Central memory CD8-positive, alpha-beta T cell (primary cell): ENCODE results near the gene DOCK10.
"Not testable (repeated sequence)": the region's sequence is repeated elsewhere in the genome, so short reads cannot be mapped to it uniquely, and the experiment has no call there.

Source experiments
- ATAC-seq: fragments of 150-1000 bp; cut with Tn5 transposase; replicated peaks from 2 replicates; pipeline ENCODE4 v1.10.0; 2022; ENCODE audit warnings: mild to moderate bottlenecking, moderate FRiP score, moderate number of reproducible peaks; ENCODE audit not compliant: poor library complexity, severe bottlenecking; ENCODE audit errors: extremely low read depth
- DNase-seq, 2 donors: peaks; one replicate each; pipeline ENCODE4 v3.0.0; 2021; ENCODE audit warnings: low spot score in 2 of 2
- H3K27ac Mint-ChIP-seq: one replicate; pipeline ENCODE4 v1.8.0; 2022; ENCODE audit warnings: low read depth, mild to moderate bottlenecking, moderate library complexity, mixed read lengths
- H3K27me3 Mint-ChIP-seq: one replicate; pipeline ENCODE4 v1.8.0; 2022; ENCODE audit warnings: mixed read lengths
- H3K36me3 Mint-ChIP-seq: one replicate; pipeline ENCODE4 v1.8.0; 2022; ENCODE audit warnings: mild to moderate bottlenecking, moderate library complexity, mixed read lengths; ENCODE audit not compliant: insufficient read depth
- H3K4me1 Mint-ChIP-seq: one replicate; pipeline ENCODE4 v1.8.0; 2022; ENCODE audit warnings: mixed read lengths
- H3K4me3 Mint-ChIP-seq: one replicate; pipeline ENCODE4 v1.8.0; 2022; ENCODE audit warnings: mild to moderate bottlenecking, moderate library complexity, mixed read lengths
- H3K9me3 Mint-ChIP-seq: one replicate; pipeline ENCODE4 v1.8.0; 2022; ENCODE audit warnings: mixed read lengths

Gene DOCK10

GRCh38 chr2:224929512-224929911 is 112.8 kb downstream of the DOCK10 start:
- no peaks in the 10 kb centered on the region for H3K27me3 Mint-ChIP-seq
- H3K4me1 Mint-ChIP-seq: peaks cover 97% of the 10 kb centered on the region
- H3K9me3 Mint-ChIP-seq: no peaks in the 10 kb centered on the region
- peak overlapping the region; percentile 52 for H3K4me3 Mint-ChIP-seq
- DNase-seq (no peak), ATAC-seq (no peak)
- peaks cover 42% of the 10 kb centered on the region for H3K36me3 Mint-ChIP-seq
- peak overlapping the region; percentile 71 for H3K27ac Mint-ChIP-seq

GRCh38 chr2:224927646-224928173 is 114.6 kb downstream of the DOCK10 start:
- Mint-ChIP-seq H3K27ac (peak overlapping the region; percentile 77), H3K27me3 (no peaks in the 10 kb centered on the region), H3K4me3 (peak overlapping the region; percentile 21), H3K9me3 (no peaks in the 10 kb centered on the region), H3K36me3 (peaks cover 44% of the 10 kb centered on the region), H3K4me1 (peaks cover 92% of the 10 kb centered on the region)
- DNase-seq: peak; percentile 53 to 62
- ATAC-seq: peak; percentile 85

GRCh38 chr2:224927011-224927410 is 115.3 kb downstream of the DOCK10 start:
- Mint-ChIP-seq H3K9me3 (no peaks in the 10 kb centered on the region), H3K36me3 (peaks cover 44% of the 10 kb centered on the region), H3K4me1 (peaks cover 85% of the 10 kb centered on the region), H3K27ac (peak overlapping the region; percentile 77), H3K4me3 (peak overlapping the region; percentile 21), H3K27me3 (no peaks in the 10 kb centered on the region)
- ATAC-seq (no peak), DNase-seq (no peak)

GRCh38 chr2:224925810-224926100 is 116.5 kb downstream of the DOCK10 start:
- Mint-ChIP-seq H3K9me3 (no peaks in the 10 kb centered on the region), H3K4me3 (peak overlapping the region; percentile 48), H3K27ac (peak overlapping the region; percentile 77), H3K27me3 (no peaks in the 10 kb centered on the region), H3K36me3 (peaks cover 39% of the 10 kb centered on the region), H3K4me1 (peaks cover 72% of the 10 kb centered on the region)
- no peak for DNase-seq
- no peak for ATAC-seq

GRCh38 chr2:224925061-224925809 is 117.0 kb downstream of the DOCK10 start:
- no peaks in the 10 kb centered on the region for H3K27me3 Mint-ChIP-seq
- no peak for ATAC-seq
- no peak for DNase-seq
- H3K27ac Mint-ChIP-seq: peak overlapping the region; percentile 77
- peaks cover 67% of the 10 kb centered on the region for H3K4me1 Mint-ChIP-seq
- H3K4me3 Mint-ChIP-seq: peak overlapping the region; percentile 48
- peaks cover 35% of the 10 kb centered on the region for H3K36me3 Mint-ChIP-seq
- no peaks in the 10 kb centered on the region for H3K9me3 Mint-ChIP-seq

- ATAC-seq: no peak
- no peaks in the 10 kb centered on the region for H3K27me3 Mint-ChIP-seq
- H3K4me3 Mint-ChIP-seq: no peak overlapping the region
- H3K9me3 Mint-ChIP-seq: no peaks in the 10 kb centered on the region
- DNase-seq: no peak
- H3K4me1 Mint-ChIP-seq: peaks cover 62% of the 10 kb centered on the region
- H3K36me3 Mint-ChIP-seq: peaks cover 30% of the 10 kb centered on the region
- peak overlapping the region; percentile 77 for H3K27ac Mint-ChIP-seq
Observed at GRCh38 chr2:224924631-224925030, 117.6 kb downstream of the DOCK10 start.

GRCh38 chr2:224922142-224922727 is 120.0 kb downstream of the DOCK10 start:
- Mint-ChIP-seq H3K9me3 (no peaks in the 10 kb centered on the region), H3K27ac (no peak overlapping the region), H3K4me1 (peaks cover 41% of the 10 kb centered on the region), H3K36me3 (peaks cover 15% of the 10 kb centered on the region), H3K27me3 (no peaks in the 10 kb centered on the region), H3K4me3 (no peak overlapping the region)
- ATAC-seq (no peak), DNase-seq (no peak)

GRCh38 chr2:224919472-224920110 is 122.7 kb downstream of the DOCK10 start:
- no peak for DNase-seq
- Mint-ChIP-seq H3K9me3 (no peaks in the 10 kb centered on the region), H3K27ac (no peak overlapping the region), H3K4me3 (no peak overlapping the region), H3K36me3 (peaks cover 13% of the 10 kb centered on the region), H3K27me3 (no peaks in the 10 kb centered on the region), H3K4me1 (peaks cover 14% of the 10 kb centered on the region)
- no peak for ATAC-seq

- ATAC-seq: no peak
- no peaks in the 10 kb centered on the region for H3K27me3 Mint-ChIP-seq
- H3K27ac Mint-ChIP-seq: no peak overlapping the region
- peaks cover 7% of the 10 kb centered on the region for H3K4me1 Mint-ChIP-seq
- H3K36me3 Mint-ChIP-seq: peaks cover 13% of the 10 kb centered on the region
- H3K4me3 Mint-ChIP-seq: no peak overlapping the region
- no peaks in the 10 kb centered on the region for H3K9me3 Mint-ChIP-seq
- DNase-seq: no peak
Observed at GRCh38 chr2:224918626-224919471, 123.4 kb downstream of the DOCK10 start.

GRCh38 chr2:224917246-224917645 is 125.0 kb downstream of the DOCK10 start:
- not testable (repeated sequence) for H3K27ac Mint-ChIP-seq, ATAC-seq, H3K4me3 Mint-ChIP-seq, H3K9me3 Mint-ChIP-seq, H3K27me3 Mint-ChIP-seq, H3K4me1 Mint-ChIP-seq, DNase-seq
- H3K36me3 Mint-ChIP-seq: peaks cover 14% of the 10 kb centered on the region

- Mint-ChIP-seq H3K36me3 (peaks cover 19% of the 10 kb centered on the region), H3K9me3 (no peaks in the 10 kb centered on the region), H3K4me1 (peaks cover 14% of the 10 kb centered on the region), H3K27me3 (no peaks in the 10 kb centered on the region), H3K27ac (no peak overlapping the region), H3K4me3 (no peak overlapping the region)
- DNase-seq (no peak), ATAC-seq (no peak)
Observed at GRCh38 chr2:224915136-224915535, 127.1 kb downstream of the DOCK10 start.

GRCh38 chr2:224910574-224910925 is 131.7 kb downstream of the DOCK10 start:
- H3K4me3 Mint-ChIP-seq: no peak overlapping the region
- ATAC-seq (no peak), DNase-seq (no peak)
- H3K27ac Mint-ChIP-seq: peak overlapping the region; percentile 69
- H3K27me3 Mint-ChIP-seq: no peaks in the 10 kb centered on the region
- H3K4me1 Mint-ChIP-seq: peaks cover 48% of the 10 kb centered on the region
- peaks cover 18% of the 10 kb centered on the region for H3K36me3 Mint-ChIP-seq
- H3K9me3 Mint-ChIP-seq: no peaks in the 10 kb centered on the region
